KMS-11 (cell line): ENCODE measurements around the gene OR4K13.

Source experiments
- H2AFZ ChIP-seq: fragments of 200-600 bp; sonication (generic); 2 replicates; pipeline ENCODE4 v1.6.1; 2016; ENCODE audit warnings: antibody characterized with exemption, mixed run types, low read depth
- H3K27ac ChIP-seq: fragments of 200-600 bp; sonication (generic); 2 replicates; pipeline ENCODE4 v1.6.1; 2016; ENCODE audit warnings: mild to moderate bottlenecking, mixed run types
- H3K27me3 ChIP-seq: fragments of 200-600 bp; sonication (generic); 2 replicates; pipeline ENCODE4 v1.6.1; 2017; ENCODE audit warnings: mild to moderate bottlenecking, low read depth, mixed run types, moderate library complexity; ENCODE audit not compliant: insufficient read depth
- H3K36me3 ChIP-seq: fragments of 200-600 bp; sonication (generic); 2 replicates; pipeline ENCODE4 v1.6.1; 2017; ENCODE audit warnings: mild to moderate bottlenecking, mixed run types; ENCODE audit not compliant: insufficient read depth
- H3K4me1 ChIP-seq: fragments of 200-600 bp; sonication (generic); 2 replicates; pipeline ENCODE4 v1.6.1; 2016; ENCODE audit warnings: mild to moderate bottlenecking, low read depth, mixed run types; ENCODE audit not compliant: poor library complexity, severe bottlenecking
- H3K4me2 ChIP-seq: fragments of 200-600 bp; sonication (generic); 2 replicates; pipeline ENCODE4 v1.7.0; 2016; ENCODE audit warnings: mild to moderate bottlenecking, mixed run types
- H3K4me3 ChIP-seq: fragments of 200-600 bp; sonication (generic); IDR thresholded peaks from 2 replicates; pipeline ENCODE4 v1.6.1; 2017; ENCODE audit warnings: low read depth, low read length, mixed read lengths; ENCODE audit not compliant: insufficient read depth
- H3K79me2 ChIP-seq: fragments of 200-600 bp; sonication (generic); 2 replicates; pipeline ENCODE4 v1.6.1; 2016; ENCODE audit warnings: low read depth, mixed run types; ENCODE audit not compliant: insufficient read depth
- H3K9ac ChIP-seq: fragments of 200-600 bp; sonication (generic); 2 replicates; pipeline ENCODE4 v1.6.1; 2016; ENCODE audit warnings: mild to moderate bottlenecking, mixed run types
- H4K20me1 ChIP-seq: fragments of 200-600 bp; sonication (generic); 2 replicates; pipeline ENCODE4 v1.6.1; 2016; ENCODE audit warnings: mild to moderate bottlenecking, mixed run types; ENCODE audit not compliant: insufficient read depth
- CTCF ChIP-seq: fragments of 200-600 bp; sonication (generic); conservative IDR thresholded peaks from 2 replicates; pipeline ENCODE4 v1.6.1; 2017; ENCODE audit warnings: low read depth, mild to moderate bottlenecking, antibody characterized with exemption, low read length, moderate library complexity, mixed read lengths

Gene OR4K13

GRCh38 chr14:20035938-20036337 lies at the start of gene OR4K13:
OR4K13 (minus strand) TSS chr14:20036038; CDS start chr14:20034758, 1,280 bp downstream.
- no peaks in the 10 kb centered on the region for H3K36me3 ChIP-seq
- no peak for TF ChIP-seq CTCF
- H3K9ac ChIP-seq = no peak within 1 kb of the TSS
- no peaks in the 10 kb centered on the region for H3K79me2 ChIP-seq
- no peak within 1 kb of the TSS for H3K27ac ChIP-seq
- no peak within 1 kb of the TSS for H2AFZ ChIP-seq
- H3K27me3 ChIP-seq = no peaks in the 10 kb centered on the region
- H4K20me1 ChIP-seq = no peaks in the 10 kb centered on the region
- no peak within 1 kb of the TSS for H3K4me3 ChIP-seq
- H3K4me1 ChIP-seq = no peaks in the 10 kb centered on the region
- H3K4me2 ChIP-seq = no peak within 1 kb of the TSS

- Histone ChIP-seq H3K4me1 (no peaks in the 10 kb centered on the region), H3K9ac (no peak within 1 kb of the TSS), H4K20me1 (no peaks in the 10 kb centered on the region)
Measured at GRCh38 chr14:20059745-20060144, 23.9 kb upstream of the OR4K13 start, which contains the start of gene OR4L1. OR4L1 (plus strand) TSS chr14:20060045; CDS start chr14:20060045, 0 bp downstream.

GRCh38 chr14:20048202-20048601 lies 12.4 kb upstream of the OR4K13 start:
- Histone ChIP-seq H4K20me1 (no peaks in the 10 kb centered on the region), H2AFZ (no peak overlapping the region), H3K27ac (no peak overlapping the region), H3K4me1 (no peaks in the 10 kb centered on the region), H3K36me3 (no peaks in the 10 kb centered on the region), H3K4me2 (no peak overlapping the region), H3K27me3 (no peaks in the 10 kb centered on the region), H3K9ac (no peak overlapping the region), H3K4me3 (no peak overlapping the region), H3K79me2 (no peaks in the 10 kb centered on the region)
- no peak for TF ChIP-seq CTCF

More at GRCh38 chr14:20059745-20060144, 23.9 kb upstream of the OR4K13 start, which contains the start of gene OR4L1:
- Histone ChIP-seq H3K27ac (no peak within 1 kb of the TSS), H2AFZ (no peak within 1 kb of the TSS), H3K27me3 (no peaks in the 10 kb centered on the region), H3K4me3 (no peak within 1 kb of the TSS), H3K79me2 (no peaks in the 10 kb centered on the region), H3K36me3 (no peaks in the 10 kb centered on the region), H3K4me2 (no peak within 1 kb of the TSS)
- no peak for TF ChIP-seq CTCF

GRCh38 chr14:20044243-20044642 lies 8.4 kb upstream of the OR4K13 start:
- Histone ChIP-seq H3K9ac (no peak overlapping the region), H3K36me3 (no peaks in the 10 kb centered on the region), H4K20me1 (no peaks in the 10 kb centered on the region), H3K79me2 (no peaks in the 10 kb centered on the region), H3K4me1 (no peaks in the 10 kb centered on the region), H3K27ac (no peak overlapping the region), H2AFZ (no peak overlapping the region), H3K4me3 (no peak overlapping the region), H3K4me2 (no peak overlapping the region), H3K27me3 (no peaks in the 10 kb centered on the region)
- no peak for TF ChIP-seq CTCF
